Inflammatory macrophage (primary cell): ENCODE results near the gene TMEM218.
A peak's percentile ranks its signal among the peaks of the same experiment; 100 is the strongest.
"Not testable (repeated sequence)": the region's sequence is repeated elsewhere in the genome, so short reads cannot be mapped to it uniquely, and the experiment has no call there.

Source experiments
- DNase-seq, 2 donors: peaks; one replicate each; pipeline ENCODE4 v3.0.0-alpha.2; 2020 to 2022

The TMEM218 gene

DNA sequence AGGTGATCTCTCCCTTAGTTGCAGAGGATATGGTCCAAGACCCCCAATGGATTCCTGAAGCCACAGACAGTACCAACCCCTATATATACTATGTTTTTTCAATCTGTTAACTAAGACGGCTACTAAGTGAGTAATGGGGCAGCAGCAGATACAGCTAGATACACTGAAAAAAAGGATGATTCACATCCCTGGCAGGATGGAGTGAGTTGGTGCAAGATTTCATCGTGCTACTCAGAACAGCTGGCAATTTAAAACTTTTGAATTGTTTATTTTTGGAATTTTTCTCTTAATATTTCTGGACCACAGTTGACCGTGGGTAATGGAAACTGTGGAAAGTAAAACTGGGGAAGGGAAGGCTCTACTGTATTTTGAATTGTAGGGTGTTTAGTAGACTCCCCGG lies 17.0 kb upstream of the TMEM218 start:
- DNase-seq: no peak

DNA sequence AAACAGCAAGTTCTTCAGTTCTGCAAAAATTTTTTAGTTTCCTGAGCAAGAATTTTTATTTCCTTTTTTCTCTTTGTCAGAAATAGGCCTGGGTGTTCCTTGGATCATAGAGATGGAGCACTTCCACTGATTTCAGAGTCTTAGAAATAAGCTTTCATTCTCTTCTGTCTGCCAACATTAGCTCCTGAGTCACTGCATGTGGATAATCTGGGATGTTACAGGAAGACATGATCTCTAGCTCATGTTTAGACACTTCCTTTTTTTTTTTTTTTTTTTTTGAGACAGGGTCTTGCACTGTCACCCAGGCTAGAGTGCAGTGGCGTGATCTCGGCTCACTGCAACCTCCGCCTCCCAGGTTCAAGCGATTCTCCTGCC lies 13.2 kb upstream of the TMEM218 start:
- peak; percentile 51 to 54 for DNase-seq

DNA sequence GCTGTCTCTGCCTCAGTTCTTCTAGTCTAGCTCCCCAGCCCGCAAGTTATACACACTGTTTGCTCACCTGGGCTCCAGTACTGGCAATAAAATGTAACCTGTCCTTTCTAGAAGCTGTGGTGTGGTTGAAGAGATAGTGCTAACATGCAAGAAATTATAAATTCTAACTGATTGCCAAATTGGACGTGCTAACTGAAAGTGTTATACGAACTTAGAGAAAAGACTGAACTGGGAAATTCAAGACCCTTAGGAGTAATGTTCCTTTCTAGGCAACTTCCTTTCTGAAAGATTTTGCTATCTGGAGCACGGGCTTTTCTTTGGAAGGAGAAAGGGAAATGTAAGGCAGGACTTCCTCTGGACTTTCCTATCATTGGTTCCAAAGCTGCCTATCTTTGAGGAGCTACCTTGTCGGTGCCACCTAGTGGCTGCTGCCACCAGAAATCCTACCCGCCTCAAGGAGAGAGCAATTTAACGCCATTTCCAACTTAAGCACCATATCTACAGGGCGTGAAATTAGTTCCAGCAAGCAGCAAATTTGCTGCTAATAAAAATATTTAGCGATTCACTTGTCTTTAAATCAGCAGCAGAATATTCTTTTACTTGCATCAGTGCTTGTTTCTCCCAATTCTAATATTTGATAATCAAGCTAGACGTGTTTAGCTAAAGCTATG lies 12.7 kb upstream of the TMEM218 start:
- peak; percentile 60 to 66 for DNase-seq

DNA sequence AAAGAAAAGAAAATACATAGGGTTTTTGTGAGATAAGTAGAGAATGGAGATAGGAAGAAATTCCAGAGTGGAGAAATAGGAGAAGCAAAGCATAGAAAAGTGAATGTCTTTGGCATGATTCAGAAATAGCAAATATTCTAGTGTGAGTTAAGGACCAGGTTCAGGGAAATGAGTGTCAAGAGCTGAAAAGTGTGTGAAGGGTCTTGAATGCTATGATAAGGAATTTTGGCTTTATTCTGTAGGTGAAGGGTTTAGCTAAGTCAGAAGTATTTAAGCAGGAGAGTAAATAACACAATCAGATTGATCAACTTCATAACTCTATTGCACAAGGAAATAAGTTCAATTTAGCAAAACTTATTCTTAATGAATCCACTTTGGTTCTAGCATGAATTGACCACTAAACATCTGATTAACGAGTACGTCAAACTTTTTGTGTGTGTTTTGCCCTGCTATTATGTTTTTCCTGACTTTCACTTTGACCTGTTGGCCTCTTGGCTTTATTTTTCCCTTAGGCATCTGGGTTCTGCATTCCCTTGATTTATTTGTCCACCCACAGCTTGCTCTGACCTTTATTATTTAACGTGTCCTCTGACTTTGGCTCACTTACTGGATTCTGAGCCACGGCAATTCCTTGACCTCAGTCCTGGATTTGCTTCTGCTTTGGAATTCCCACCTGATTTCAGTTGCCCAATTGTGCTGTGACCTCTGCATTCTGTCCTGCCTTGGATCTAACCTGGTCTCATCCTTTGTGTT lies 11.9 kb upstream of the TMEM218 start:
- no peak for DNase-seq

DNA sequence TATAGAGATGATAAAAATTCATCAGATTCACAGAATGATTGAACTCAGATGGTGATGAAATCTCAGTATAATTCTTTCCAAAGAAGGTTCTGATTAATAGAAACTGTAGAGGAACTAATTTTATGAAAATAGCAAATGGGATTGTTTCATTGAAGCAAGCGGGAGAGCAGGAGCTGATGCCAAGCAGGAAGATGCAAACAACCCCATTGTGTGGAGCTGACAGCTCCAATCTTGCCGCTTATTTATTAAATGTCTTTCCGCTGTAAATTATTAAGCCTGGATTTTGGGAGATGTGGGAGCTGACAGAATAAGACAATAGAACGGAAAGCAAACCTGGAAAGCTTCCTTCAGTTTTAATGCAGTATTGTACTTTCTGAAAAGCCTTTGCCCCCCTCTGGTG lies 6.0 kb upstream of the TMEM218 start:
- DNase-seq: no peak

DNA sequence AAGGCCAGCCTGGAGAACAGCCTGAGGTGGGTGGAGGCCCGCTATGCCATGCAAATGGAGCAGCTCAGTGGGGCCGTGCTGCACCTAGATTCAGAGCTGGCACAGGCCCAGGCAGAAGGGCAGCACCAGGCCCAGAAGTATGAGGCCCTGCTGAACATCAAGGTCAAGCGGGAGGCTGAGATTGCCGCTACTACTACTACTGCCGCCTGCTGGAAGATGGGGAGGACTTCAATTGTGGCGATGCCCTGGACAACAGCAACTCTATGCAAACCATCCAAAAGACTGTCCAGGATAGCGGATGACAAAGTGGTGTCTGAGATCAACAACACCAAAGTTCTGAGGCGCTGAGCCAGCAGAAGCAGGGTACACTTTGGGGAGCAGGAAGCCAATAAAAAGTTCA lies 3.1 kb upstream of the TMEM218 start:
- DNase-seq: no peak

DNA sequence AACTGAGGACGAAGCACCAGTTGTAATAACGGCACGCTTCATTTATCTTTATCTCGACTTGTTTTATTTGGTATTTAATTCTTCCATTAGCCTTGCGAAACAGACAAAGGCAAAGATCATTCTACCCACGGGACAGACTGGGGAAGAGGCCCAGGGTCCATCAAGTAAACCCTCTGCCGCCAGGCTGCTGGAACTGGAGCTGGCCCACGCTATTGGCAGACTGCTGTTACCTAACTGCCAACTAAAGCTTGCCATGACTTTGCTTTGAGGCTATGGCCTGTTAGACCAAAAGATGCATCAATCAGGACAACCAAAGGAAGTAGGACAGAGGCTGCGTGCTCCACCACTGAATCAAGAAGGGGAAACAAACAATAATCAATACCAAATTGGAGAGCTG lies 780 bp upstream of the TMEM218 start:
- no peak for DNase-seq

DNA sequence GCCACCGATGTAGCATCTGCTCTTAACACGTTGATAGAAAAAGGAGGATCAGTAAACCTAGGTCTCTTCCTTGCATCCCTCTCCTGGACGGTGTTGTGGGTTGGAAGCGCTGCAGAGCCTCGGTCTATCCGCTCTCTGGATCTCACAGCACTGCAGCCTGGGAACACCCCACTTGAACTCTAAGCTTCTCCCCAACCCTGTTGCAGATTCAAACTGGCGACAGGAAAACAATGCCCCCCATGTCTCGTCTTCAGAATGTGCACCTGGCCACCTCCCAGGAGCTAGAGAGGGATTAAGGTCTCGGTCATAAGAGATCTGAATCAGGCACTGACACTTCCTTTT lies 454 bp downstream of the TMEM218 start:
- peak; percentile 6 to 8 for DNase-seq

DNA sequence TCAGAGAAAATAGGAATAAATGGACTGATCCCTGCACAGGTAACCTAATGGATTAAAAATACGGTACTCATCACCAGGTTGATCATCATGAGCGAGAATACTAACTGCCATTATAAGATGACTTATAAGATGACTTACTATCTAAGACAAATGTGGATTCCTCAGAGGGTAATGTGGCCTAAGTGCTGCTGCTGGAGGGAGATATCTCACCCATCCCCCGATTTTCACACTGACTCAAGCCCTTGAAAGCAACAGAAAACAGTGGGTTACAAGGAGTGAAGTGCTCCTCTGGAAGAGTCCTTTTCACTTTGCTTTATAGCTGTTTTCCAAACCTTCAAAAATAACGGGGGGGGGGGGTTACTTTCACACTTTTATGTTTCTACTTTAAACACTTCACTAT lies 920 bp downstream of the TMEM218 start:
- DNase-seq: no peak

DNA sequence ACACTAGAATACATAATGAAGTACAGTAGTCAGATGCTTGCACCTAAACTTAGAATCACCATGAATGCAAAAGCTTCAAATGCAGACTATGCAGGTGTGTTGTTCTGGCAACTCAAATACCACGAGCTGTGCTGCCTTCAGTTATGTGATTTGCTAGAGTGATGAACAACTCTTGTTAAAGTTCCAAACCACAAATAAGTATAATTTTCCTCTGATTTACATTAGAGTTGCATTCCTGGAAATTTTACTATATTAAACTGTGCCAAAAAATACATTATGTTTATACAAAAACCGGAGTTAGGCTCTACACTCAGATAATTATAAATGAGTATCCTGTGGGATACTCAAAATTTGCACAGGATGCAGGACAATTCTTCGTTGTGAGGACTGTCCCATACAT lies 3.0 kb downstream of the TMEM218 start:
- no peak for DNase-seq

DNA sequence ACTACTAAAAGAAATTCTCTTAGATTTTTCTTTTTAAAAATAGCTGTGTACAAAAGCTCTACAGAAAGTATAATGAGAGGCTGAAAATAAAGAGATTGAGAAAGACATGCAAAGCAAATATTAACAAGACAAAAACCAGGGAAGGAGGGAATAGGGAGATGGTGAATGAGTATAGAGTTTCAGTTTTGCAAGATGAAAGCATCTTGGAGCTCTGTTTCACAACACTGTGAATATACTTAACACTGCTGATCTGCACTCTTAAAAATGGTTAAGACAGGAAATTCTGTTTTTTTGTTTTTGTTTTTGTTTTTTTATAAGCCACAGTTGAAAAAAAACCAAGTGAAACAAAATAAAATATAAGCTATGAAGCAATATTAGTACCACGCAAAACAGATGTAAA lies 5.5 kb downstream of the TMEM218 start:
- peak in 1 of 2 donors; percentile 19 for DNase-seq

DNA sequence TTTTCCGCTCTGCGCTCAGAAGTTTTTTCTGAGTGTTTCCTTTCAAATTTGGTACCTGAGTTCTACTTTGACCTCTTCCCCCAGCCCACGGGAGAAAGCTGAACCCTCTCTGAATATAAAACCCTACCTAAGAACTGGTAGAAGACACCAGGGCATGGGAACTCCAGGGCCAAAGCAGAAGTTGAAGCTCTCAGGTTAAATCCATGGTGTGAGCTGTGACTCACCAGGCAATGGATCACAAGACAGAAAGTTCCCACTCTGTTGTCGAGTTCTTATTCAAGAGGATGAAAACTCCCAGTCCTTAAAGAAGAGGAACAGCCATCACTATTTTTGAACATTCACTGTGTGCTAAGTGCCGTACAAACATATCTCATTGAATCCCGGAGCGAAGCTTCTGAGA lies 8.9 kb downstream of the TMEM218 start:
- peak; percentile 78 to 89 for DNase-seq

DNA sequence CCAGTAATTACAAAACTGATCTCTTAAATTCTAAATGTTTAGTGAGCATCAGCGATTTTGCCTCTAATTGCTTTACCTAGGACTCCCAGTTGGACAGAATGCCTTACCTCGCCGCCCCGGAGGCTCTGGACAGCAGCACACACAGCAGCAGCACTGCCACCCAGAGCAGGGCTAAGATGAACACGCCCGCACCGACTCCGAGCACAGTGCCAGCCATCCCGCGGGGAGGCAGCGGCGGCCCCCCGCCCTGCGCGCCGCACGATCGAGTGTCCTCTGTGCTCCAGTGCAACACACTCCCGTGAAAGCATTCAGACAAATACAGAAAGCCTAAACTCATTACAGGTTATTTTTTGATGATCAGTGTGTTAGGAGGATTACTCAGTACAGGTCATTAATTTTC lies 9.4 kb downstream of the TMEM218 start:
- no peak for DNase-seq

DNA sequence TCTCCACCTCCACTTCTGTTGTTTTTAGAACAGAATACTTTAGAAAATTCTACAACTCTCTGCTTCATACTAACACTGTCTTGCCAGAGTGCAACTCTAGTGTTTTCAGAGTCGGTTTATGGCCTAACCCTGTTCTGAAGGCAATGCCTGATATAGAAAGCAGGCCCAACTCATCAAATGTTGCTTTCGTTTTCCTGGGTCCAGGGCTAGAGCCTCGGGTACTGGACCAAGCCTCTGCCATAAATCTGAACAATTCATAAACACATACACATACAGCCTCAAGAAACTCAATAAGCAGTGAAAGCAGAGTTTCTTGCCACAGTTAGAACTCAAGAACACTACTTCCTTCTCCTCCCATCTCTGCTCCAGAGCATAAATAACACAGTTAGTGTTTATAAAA lies 9.8 kb downstream of the TMEM218 start:
- no peak for DNase-seq

DNA sequence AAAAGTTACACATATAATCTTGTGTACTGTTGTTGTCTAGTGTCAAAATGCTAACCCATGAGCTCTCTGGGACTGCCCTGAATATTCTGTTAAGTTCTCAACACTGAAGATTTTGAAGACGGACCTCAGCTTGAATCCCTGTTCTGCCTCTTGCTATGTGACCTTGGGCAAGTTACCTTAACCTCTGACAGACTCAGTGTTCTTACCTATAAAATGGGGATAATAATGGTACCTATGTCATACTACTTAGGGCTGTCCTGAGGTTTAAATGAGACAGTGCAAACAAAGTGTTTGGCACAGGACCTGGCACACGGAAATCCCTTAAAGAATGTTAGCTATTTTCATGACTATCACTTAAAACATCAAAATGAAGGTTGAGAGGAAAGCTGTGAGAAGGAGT lies 11.3 kb downstream of the TMEM218 start:
- no peak for DNase-seq

DNA sequence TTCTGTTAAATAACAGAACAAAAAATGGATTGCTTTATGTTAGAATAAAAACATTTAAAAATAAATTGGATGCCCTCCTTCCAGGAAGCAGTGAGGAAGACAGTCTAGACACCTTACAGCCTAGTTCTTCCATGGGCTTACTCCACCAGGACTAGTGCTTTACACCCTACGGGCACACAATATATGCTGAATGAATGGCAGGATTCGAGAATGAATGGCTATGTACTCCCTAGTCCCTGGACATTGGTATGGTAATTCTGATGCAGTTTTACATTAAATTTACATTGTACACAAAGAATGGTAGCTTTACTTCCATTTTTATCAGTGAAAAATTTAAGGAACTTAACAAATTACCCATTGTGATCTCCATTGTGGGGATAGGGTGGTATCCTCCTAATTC lies 16.7 kb downstream of the TMEM218 start:
- DNase-seq: no peak

DNA sequence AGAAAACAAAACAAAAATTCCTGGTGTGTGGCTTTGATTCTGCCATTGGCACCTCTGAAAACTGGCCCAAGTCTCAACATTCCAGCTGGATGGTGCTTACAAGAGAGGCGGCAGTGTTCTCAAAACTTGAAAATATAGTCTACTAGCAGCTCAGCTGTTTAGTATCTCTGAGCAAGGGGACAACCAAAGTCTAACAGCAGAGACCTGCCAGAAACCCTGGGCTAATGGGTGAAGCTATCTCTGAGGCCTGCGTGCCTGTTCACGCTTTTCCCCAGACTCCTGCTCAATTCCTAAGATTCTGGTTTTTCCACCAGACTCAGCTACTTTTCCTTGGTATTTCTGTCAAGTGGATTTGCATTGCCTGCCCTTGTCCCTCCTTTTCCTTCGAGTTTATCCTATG lies 17.9 kb downstream of the TMEM218 start:
- DNase-seq: no peak

DNA sequence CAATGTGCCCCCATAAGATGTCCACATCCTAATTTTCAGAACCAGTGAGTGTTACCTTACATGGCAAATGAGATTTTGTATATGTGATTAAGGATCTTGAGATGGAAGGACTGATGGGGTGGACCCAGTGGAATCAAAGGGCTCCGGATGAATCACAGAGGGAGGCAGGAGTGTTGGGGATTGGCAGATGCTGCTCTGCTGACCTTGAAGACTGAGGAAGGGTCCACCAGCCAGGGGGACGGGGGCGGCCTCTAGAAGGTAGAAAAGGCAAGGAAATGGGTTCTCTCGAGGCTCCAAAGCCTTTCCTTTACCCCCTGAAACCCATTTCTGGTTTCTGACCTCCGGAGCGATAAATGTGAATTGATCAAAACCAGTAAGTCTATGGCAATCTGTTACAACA lies 18.8 kb downstream of the TMEM218 start:
- DNase-seq: no peak

DNA sequence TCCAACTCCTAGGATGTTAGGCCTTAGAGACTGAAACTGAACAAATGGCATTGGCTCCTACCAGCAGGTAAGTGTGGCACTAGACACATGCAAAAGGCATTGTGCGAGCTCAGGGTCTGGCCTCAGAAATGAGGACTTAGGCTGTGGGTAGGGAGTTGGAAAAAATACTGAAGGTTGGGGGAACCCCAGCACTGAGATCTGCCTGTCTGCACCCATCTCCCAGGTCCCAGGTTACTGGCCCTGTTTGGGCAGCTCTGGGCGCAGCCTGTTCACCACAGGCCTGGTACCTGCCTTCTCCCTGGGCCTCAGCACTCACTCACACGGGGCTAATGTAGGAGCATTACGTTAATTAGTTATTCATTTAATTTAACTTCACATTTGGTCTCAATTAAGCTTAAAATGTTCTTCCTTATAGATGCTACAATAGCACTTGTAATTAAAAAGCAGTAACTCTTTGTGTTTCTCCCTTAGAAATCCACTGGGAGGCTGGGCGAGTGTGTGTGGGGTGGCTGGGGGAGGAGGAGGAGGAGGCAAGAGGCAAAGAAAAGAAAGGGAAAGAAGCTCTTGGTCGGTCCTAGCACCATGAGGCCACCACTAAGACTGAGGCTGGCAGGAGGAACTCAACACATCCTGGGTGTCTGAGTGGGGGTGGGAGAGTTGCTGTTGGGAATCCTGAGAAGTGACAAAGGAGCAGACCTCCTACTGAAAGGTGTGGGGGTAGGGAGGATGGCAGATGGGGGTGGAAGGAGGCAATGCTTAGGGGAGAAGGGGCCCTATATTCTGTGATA lies 19.4 kb downstream of the TMEM218 start:
- DNase-seq: peak in 1 of 2 donors; percentile 24

DNA sequence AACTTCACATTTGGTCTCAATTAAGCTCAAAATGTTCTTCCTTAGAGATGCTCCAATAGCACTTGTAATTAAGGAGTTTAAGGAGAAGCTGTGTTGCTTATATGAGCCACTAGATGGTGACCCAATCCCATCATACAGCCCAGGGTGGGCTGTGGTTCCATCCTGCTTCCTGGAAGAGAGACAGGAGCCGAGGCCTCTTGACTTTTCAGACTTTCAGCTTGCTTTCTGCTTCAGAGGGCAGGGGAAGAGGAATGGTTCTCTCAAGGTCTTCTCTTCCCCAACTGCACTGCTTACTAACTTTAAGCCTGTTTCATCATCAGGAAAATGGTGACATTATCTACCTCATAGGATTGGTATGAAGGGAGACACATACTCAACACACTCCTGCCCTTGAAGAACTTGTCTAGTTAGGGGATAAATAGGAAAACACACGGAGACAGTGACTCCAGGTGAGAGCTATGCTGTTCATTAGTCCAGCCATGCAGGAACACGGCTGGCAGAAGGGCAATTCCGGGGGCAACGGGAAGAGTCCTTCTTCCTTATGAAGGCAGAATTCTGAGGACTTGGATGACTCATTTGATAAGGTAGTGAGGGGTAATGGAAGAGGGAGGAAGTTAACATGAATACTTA lies 20.1 kb downstream of the TMEM218 start:
- DNase-seq: peak; percentile 22 to 33

DNA sequence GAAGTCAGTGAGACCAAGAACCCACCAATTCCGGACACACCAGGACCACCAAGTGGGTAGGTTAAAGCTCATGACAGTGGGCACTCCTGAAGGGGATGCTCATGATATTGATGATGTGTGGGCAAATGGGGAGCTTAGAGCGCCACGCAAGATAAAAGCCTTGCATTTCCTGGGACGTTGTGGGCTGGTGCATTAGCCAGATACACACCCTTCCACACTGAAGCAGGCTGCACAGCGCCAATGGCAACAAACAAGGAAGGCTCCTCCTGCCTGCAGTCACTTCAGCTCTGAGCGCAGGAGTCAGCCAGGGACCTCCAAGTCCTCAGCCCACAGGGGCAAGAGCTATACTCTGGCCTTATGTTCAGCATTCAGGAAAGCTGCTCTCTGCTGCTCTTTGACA lies 20.6 kb downstream of the TMEM218 start:
- DNase-seq: peak in 1 of 2 donors; percentile 27

DNA sequence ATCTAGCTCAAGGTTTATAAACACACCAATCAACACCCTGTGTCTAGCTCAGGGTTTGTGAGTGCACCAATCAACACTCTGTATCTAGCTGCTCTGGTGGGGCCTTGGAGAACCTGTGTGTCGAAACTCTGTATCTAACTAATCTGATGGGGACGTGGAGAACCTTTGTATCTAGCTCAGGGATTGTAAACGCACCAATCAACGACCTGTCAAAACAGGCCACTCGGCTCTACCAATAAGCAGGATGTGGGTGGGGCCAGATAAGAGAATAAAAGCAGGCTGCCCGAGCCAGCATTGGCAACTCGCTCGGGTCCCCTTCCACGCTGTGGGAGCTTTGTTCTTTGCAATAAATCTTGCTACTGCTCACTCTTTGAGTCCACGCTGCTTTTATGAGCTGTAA lies 21.3 kb downstream of the TMEM218 start:
- DNase-seq: not testable (repeated sequence)

DNA sequence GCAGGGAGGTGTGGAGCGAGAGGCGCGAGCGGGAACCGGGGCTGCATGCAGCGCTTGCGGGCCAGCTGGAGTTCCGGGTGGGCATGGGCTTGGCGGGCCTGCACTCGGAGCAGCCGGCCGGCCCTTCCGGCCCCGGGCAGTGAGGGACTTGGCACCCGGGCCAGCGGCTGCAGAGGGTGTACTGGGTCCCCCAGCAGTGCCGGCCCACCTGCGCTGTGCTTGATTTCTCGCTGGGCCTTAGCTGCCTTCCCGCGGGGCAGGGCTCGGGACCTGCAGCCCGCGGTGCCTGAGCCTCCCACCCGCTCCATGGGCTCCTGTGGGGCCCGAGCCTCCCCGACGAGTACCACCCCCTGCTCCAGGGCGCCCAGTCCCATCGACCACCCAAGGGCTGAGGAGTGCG lies 21.9 kb downstream of the TMEM218 start:
- not testable (repeated sequence) for DNase-seq
